Hematopoietic multipotent progenitor cell treated with erythropoietin and hydrocortisone succinate and interleukin-3 and kit ligand, for 17 days (in vitro differentiated cells): ENCODE results near the gene PAX4.

Source experiments
- DNase-seq: peaks from one replicate; pipeline ENCODE4 v3.0.0-alpha.2; 2015; ENCODE audit warnings: low spot score

Gene PAX4

GRCh38 chr7:127618042-127618441 is at the start of gene PAX4:
Gene PAX4, minus strand, starts transcription at chr7:127618142. Its CDS starts 2,214 bp downstream, at chr7:127615928.
- no peak for DNase-seq

GRCh38 chr7:127667017-127667670 is 49.2 kb upstream of the PAX4 start:
- DNase-seq: no peak

GRCh38 chr7:127666602-127667001 is 48.7 kb upstream of the PAX4 start:
- DNase-seq: no peak

GRCh38 chr7:127665922-127666321 is 48.0 kb upstream of the PAX4 start:
- DNase-seq: no peak

- no peak for DNase-seq
Measured at GRCh38 chr7:127658970-127659630, 41.2 kb upstream of the PAX4 start.

- no peak for DNase-seq
Measured at GRCh38 chr7:127657500-127657899, 39.6 kb upstream of the PAX4 start.

GRCh38 chr7:127655720-127656119 is 37.8 kb upstream of the PAX4 start:
- peak; percentile 19 for DNase-seq

GRCh38 chr7:127654404-127655394 is 36.8 kb upstream of the PAX4 start:
- no peak for DNase-seq

GRCh38 chr7:127653396-127653795 is 35.5 kb upstream of the PAX4 start:
- DNase-seq: no peak

GRCh38 chr7:127652333-127653248 is 34.6 kb upstream of the PAX4 start:
- peak; percentile 41 for DNase-seq

GRCh38 chr7:127651556-127652332 is 33.8 kb upstream of the PAX4 start, which contains the start of gene SND1:
Gene SND1, plus strand, starts transcription at chr7:127652194. Its CDS starts 180 bp downstream, at chr7:127652374.
- peak; percentile 98 for DNase-seq

- DNase-seq: no peak
Measured at GRCh38 chr7:127650847-127651555, 33.1 kb upstream of the PAX4 start.

GRCh38 chr7:127648986-127649385 is 31.0 kb upstream of the PAX4 start:
- no peak for DNase-seq

- no peak for DNase-seq
Measured at GRCh38 chr7:127647636-127648035, 29.7 kb upstream of the PAX4 start.

GRCh38 chr7:127644484-127644883 is 26.5 kb upstream of the PAX4 start:
- DNase-seq: no peak

GRCh38 chr7:127638197-127638596 is 20.3 kb upstream of the PAX4 start:
- DNase-seq: no peak

- no peak for DNase-seq
Measured at GRCh38 chr7:127635659-127636285, 17.8 kb upstream of the PAX4 start.

GRCh38 chr7:127632276-127632910 is 14.5 kb upstream of the PAX4 start:
- no peak for DNase-seq

GRCh38 chr7:127629268-127629854 is 11.4 kb upstream of the PAX4 start:
- no peak for DNase-seq
